HG02943 (cell line): ENCODE results near the gene TP53BP2.

ENCODE experiments used
- ATAC-seq: cut with Tn5 transposase; IDR thresholded peaks from one replicate; pipeline ENCODE4 v1.9.1; 2021; ENCODE audit warnings: mild to moderate bottlenecking, low read depth, moderate library complexity; ENCODE audit not compliant: unreplicated experiment

The TP53BP2 gene

GRCh38 chr1:223771814-223772770 is 73.7 kb downstream of the TP53BP2 start:
- no peak for ATAC-seq

GRCh38 chr1:223771469-223771813 is 74.3 kb downstream of the TP53BP2 start:
- ATAC-seq: no peak

- no peak for ATAC-seq
Observed at GRCh38 chr1:223770621-223771315, 75.0 kb downstream of the TP53BP2 start.

- no peak for ATAC-seq
Observed at GRCh38 chr1:223765719-223766340, 79.9 kb downstream of the TP53BP2 start.

GRCh38 chr1:223765036-223765718 is 80.6 kb downstream of the TP53BP2 start:
- ATAC-seq: no peak

GRCh38 chr1:223763881-223764280 is 81.9 kb downstream of the TP53BP2 start:
- no peak for ATAC-seq

- no peak for ATAC-seq
Observed at GRCh38 chr1:223763251-223763650, 82.5 kb downstream of the TP53BP2 start.

GRCh38 chr1:223761411-223761810 is 84.3 kb downstream of the TP53BP2 start:
- no peak for ATAC-seq

- ATAC-seq: no peak
Observed at GRCh38 chr1:223760833-223761232, 84.9 kb downstream of the TP53BP2 start.

GRCh38 chr1:223759273-223759672 is 86.5 kb downstream of the TP53BP2 start:
- ATAC-seq: no peak

GRCh38 chr1:223758734-223759133 is 87.0 kb downstream of the TP53BP2 start:
- ATAC-seq: no peak

- ATAC-seq: no peak
Observed at GRCh38 chr1:223756806-223757700, 88.7 kb downstream of the TP53BP2 start.

GRCh38 chr1:223755992-223756775 is 89.6 kb downstream of the TP53BP2 start:
- ATAC-seq: no peak

- ATAC-seq: no peak
Observed at GRCh38 chr1:223755432-223755792, 90.3 kb downstream of the TP53BP2 start.

- no peak for ATAC-seq
Observed at GRCh38 chr1:223754681-223755431, 90.9 kb downstream of the TP53BP2 start.

- no peak for ATAC-seq
Observed at GRCh38 chr1:223752721-223753515, 92.8 kb downstream of the TP53BP2 start.

- no peak for ATAC-seq
Observed at GRCh38 chr1:223751696-223752095, 94.1 kb downstream of the TP53BP2 start.
